Prostate gland (tissue), 2 donors: ENCODE measurements around the gene TCF12.

Source experiments
- POLR2AphosphoS5 ChIP-seq: sonication (generic); formaldehyde crosslinking; IDR thresholded peaks from one replicate; pipeline ENCODE4 v1.6.1; 2017; ENCODE audit warnings: antibody characterized with exemption
- TF ChIP-seq, protein P1 (sequence below), 4 experiments: fragments of 200-600 bp in 2 of 4; fragments of 450-650 bp in 2 of 4; sonication (generic) in 2 of 4; IDR thresholded peaks; 1 replicate in 3 of 4; 2 replicates in 1 of 4; pipeline ENCODE4 v1.5.1; 2016 to 2019; ENCODE audit warnings: antibody characterized with exemption in 4 of 4, mild to moderate bottlenecking in 2 of 4, moderate library complexity in 2 of 4

DNA sequence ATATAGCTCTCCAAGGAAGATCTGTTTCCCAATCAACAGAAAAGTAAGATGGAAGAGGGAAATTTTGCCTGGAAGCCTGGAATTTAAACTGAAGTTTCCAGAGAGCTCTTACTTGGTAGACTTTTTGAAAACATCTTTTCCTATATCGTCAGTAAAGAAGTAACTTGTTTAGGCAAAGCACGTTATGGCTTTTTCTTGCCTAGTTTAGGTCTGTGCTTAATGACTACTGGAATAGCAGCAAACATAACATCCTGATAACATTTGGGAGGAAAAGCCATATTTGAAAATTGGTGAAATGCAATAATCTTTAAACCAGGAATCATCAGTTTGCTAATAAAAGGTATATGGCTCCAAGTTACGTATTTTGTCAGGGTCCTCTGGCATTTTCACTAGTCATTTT is 297.4 kb downstream of the TCF12 start:
- no peak for TF ChIP-seq POLR2AphosphoS5
- TF ChIP-seq, protein P1, sequence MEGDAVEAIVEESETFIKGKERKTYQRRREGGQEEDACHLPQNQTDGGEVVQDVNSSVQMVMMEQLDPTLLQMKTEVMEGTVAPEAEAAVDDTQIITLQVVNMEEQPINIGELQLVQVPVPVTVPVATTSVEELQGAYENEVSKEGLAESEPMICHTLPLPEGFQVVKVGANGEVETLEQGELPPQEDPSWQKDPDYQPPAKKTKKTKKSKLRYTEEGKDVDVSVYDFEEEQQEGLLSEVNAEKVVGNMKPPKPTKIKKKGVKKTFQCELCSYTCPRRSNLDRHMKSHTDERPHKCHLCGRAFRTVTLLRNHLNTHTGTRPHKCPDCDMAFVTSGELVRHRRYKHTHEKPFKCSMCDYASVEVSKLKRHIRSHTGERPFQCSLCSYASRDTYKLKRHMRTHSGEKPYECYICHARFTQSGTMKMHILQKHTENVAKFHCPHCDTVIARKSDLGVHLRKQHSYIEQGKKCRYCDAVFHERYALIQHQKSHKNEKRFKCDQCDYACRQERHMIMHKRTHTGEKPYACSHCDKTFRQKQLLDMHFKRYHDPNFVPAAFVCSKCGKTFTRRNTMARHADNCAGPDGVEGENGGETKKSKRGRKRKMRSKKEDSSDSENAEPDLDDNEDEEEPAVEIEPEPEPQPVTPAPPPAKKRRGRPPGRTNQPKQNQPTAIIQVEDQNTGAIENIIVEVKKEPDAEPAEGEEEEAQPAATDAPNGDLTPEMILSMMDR (IDR thresholded peaks at IDR 0.05) = no peak
